ENCODE results near the gene BBS1.
"Not testable (repeated sequence)": the region's sequence is repeated elsewhere in the genome, so short reads cannot be mapped to it uniquely, and the experiment has no call there.

Gene BBS1

DNA sequence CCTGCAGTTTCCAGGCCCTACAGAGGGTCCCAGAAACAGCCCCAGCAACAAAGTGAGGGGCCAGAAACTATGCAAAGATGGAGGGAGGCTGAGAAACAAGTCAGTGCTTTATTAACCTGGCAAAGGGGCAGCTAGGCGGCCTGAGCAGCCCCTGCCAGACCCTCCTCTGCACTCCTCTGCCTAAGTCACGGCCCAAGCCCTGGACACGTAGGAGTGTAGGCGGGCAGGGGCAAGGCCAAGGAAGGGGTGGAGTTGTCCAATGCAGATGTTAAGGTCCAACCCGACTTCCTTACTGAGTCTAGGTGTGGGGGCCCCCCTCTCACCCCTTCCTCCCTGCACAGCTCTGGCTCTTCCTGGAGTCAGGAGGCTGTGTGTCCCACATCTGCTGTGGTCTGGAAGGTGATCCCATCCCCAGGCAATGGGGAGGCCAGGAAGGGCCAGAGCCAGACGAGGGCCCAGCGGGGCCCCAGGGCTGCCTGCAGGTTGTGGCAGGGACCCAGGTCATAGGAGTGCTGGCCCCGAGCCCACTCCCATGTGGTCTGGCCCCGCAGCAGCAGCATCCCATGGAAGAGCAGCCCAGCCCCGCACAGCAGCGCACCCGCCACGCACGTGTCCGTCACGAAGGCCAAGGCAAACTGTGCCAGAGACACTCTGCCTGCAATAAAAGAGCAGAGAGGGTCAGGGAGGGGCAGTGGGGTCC lies 28.9 kb downstream of the BBS1 start:
- WGBS (ENCODE audit: insufficient coverage): 91% methylated on average over 15 of the region's 16 CpGs
- DNase-seq: no peak
- ChIA-PET POLR2A (no interaction called here), CTCF (interaction anchor here (1.0 kb wide), 1 partner anchor 140 kb away, joined by 4 read pairs; no protein-coding TSS in a partner anchor)
- peaks cover 4 to 22% (median 18%) of the 10 kb centered on the region in 4 experiments for H3K4me1 ChIP-seq (ENCODE audit: control extremely low read depth in 1 of 4, control insufficient read depth in 4 of 4, insufficient read depth in 4 of 4, low read length in 3 of 4)
- H3K36me3 ChIP-seq (ENCODE audit: control insufficient read depth in 4 of 4, insufficient read depth in 4 of 4, low read length in 3 of 4): peaks cover 15 to 68% (median 40%) of the 10 kb centered on the region in 4 experiments
- H3K27ac ChIP-seq (ENCODE audit: insufficient read depth in 1 of 2, low read depth in 1 of 2, low read length in 2 of 2, poor library complexity in 1 of 2, severe bottlenecking in 2 of 2): no peak overlapping the region
- no peaks in the 10 kb centered on the region for H3K27me3 ChIP-seq (replicated peaks in 2 of 5; ENCODE audit: control insufficient read depth in 4 of 5, insufficient read depth in 5 of 5, low read length in 4 of 5)
- no peak overlapping the region for H3K4me3 ChIP-seq (ENCODE audit: control insufficient read depth in 1 of 7, extremely low read depth in 1 of 7, insufficient read depth in 4 of 7, low read depth in 2 of 7, low read length in 6 of 7)
- H3K9me3 ChIP-seq (ENCODE audit: control extremely low read depth in 1 of 5, control insufficient read depth in 4 of 5, insufficient read depth in 2 of 5, low read depth in 1 of 5, low read length in 4 of 5): no peaks in the 10 kb centered on the region

GRCh38 chr11:66539870-66540213 lies 29.4 kb downstream of the BBS1 start:
- H3K4me3 ChIP-seq (ENCODE audit: control insufficient read depth in 1 of 7, extremely low read depth in 1 of 7, insufficient read depth in 4 of 7, low read depth in 2 of 7, low read length in 6 of 7): no peak overlapping the region
- peaks cover 9 to 27% (median 23%) of the 10 kb centered on the region in 4 experiments for H3K4me1 ChIP-seq (ENCODE audit: control extremely low read depth in 1 of 4, control insufficient read depth in 4 of 4, insufficient read depth in 4 of 4, low read length in 3 of 4)
- no peaks in the 10 kb centered on the region for H3K27me3 ChIP-seq (replicated peaks in 2 of 5; ENCODE audit: control insufficient read depth in 4 of 5, insufficient read depth in 5 of 5, low read length in 4 of 5)
- no peaks in the 10 kb centered on the region for H3K9me3 ChIP-seq (ENCODE audit: control extremely low read depth in 1 of 5, control insufficient read depth in 4 of 5, insufficient read depth in 2 of 5, low read depth in 1 of 5, low read length in 4 of 5)
- no peak overlapping the region for H3K27ac ChIP-seq (ENCODE audit: insufficient read depth in 1 of 2, low read depth in 1 of 2, low read length in 2 of 2, poor library complexity in 1 of 2, severe bottlenecking in 2 of 2)
- no peak for DNase-seq
- CTCF ChIA-PET: no interaction called here
- peaks cover 15 to 65% (median 40%) of the 10 kb centered on the region in 4 experiments for H3K36me3 ChIP-seq (ENCODE audit: control insufficient read depth in 4 of 4, insufficient read depth in 4 of 4, low read length in 3 of 4)
- WGBS (ENCODE audit: insufficient coverage): 91% methylated on average over 10 of the region's 10 CpGs
- POLR2A ChIA-PET: no interaction called here

- DNase-seq; H3K9me3 ChIP-seq (ENCODE audit: control extremely low read depth in 1 of 5, control insufficient read depth in 4 of 5, insufficient read depth in 2 of 5, low read depth in 1 of 5, low read length in 4 of 5); H3K27me3 ChIP-seq (replicated peaks in 2 of 5; ENCODE audit: control insufficient read depth in 4 of 5, insufficient read depth in 5 of 5, low read length in 4 of 5); H3K4me3 ChIP-seq (ENCODE audit: control insufficient read depth in 1 of 7, extremely low read depth in 1 of 7, insufficient read depth in 4 of 7, low read depth in 2 of 7, low read length in 6 of 7); CTCF ChIA-PET; POLR2A ChIA-PET; H3K27ac ChIP-seq (ENCODE audit: insufficient read depth in 1 of 2, low read depth in 1 of 2, low read length in 2 of 2, poor library complexity in 1 of 2, severe bottlenecking in 2 of 2): not testable (repeated sequence)
- WGBS (ENCODE audit: insufficient coverage): 90% methylated on average over 8 of the region's 8 CpGs
- Histone ChIP-seq H3K36me3 (ENCODE audit: control insufficient read depth in 4 of 4, insufficient read depth in 4 of 4, low read length in 3 of 4) (peaks cover 13 to 60% (median 37%) of the 10 kb centered on the region in 4 experiments), H3K4me1 (ENCODE audit: control extremely low read depth in 1 of 4, control insufficient read depth in 4 of 4, insufficient read depth in 4 of 4, low read length in 3 of 4) (peaks cover 13 to 34% (median 28%) of the 10 kb centered on the region in 4 experiments)
These were observed 30.2 kb downstream of the BBS1 start for GRCh38 chr11:66540598-66540997.

DNA sequence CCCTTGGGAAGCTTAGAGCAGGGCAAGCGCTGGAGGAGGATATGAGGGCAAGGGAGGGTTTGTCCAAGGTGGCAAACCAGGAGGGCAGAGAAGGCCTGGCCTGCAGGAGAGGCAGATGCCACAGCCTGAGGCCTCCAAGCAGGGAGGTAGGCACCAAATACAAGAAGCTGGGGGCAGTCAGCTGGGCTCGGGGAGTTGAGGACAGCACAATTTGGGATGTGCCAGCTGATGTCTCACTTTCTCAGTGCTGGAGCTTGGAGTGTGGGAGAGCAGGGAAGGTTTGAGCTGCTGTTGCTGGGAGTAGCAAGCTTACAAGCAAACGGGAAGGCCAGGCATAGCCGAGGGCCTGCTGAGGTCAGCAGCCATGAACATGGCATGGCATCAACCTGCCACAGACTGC lies 31.5 kb downstream of the BBS1 start:
- peaks cover 0 to under 1% (median 0%) of the 10 kb centered on the region in 5 experiments for H3K27me3 ChIP-seq (replicated peaks in 2 of 5; ENCODE audit: control insufficient read depth in 4 of 5, insufficient read depth in 5 of 5, low read length in 4 of 5)
- 93% methylated on average over 4 of the region's 4 CpGs for WGBS (ENCODE audit: insufficient coverage)
- DNase-seq: no peak
- no peak overlapping the region for H3K4me3 ChIP-seq (ENCODE audit: control insufficient read depth in 1 of 7, extremely low read depth in 1 of 7, insufficient read depth in 4 of 7, low read depth in 2 of 7, low read length in 6 of 7)
- H3K4me1 ChIP-seq (ENCODE audit: control extremely low read depth in 1 of 4, control insufficient read depth in 4 of 4, insufficient read depth in 4 of 4, low read length in 3 of 4): peaks cover 13 to 40% (median 31%) of the 10 kb centered on the region in 4 experiments
- H3K27ac ChIP-seq (ENCODE audit: insufficient read depth in 1 of 2, low read depth in 1 of 2, low read length in 2 of 2, poor library complexity in 1 of 2, severe bottlenecking in 2 of 2): no peak overlapping the region
- no peaks in the 10 kb centered on the region for H3K9me3 ChIP-seq (ENCODE audit: control extremely low read depth in 1 of 5, control insufficient read depth in 4 of 5, insufficient read depth in 2 of 5, low read depth in 1 of 5, low read length in 4 of 5)
- ChIA-PET CTCF (interaction anchor here (0.7 to 3.1 kb wide), 4 partner anchors 13 to 138 kb away, joined by 3 to 8 read pairs (median 3); no protein-coding TSS in a partner anchor), POLR2A (no interaction called here)
- peaks cover 9 to 49% (median 31%) of the 10 kb centered on the region in 4 experiments for H3K36me3 ChIP-seq (ENCODE audit: control insufficient read depth in 4 of 4, insufficient read depth in 4 of 4, low read length in 3 of 4)

GRCh38 chr11:66542362-66542761 lies 31.9 kb downstream of the BBS1 start:
- POLR2A ChIA-PET: no interaction called here
- Histone ChIP-seq H3K36me3 (ENCODE audit: control insufficient read depth in 4 of 4, insufficient read depth in 4 of 4, low read length in 3 of 4) (peaks cover 9 to 44% (median 28%) of the 10 kb centered on the region in 4 experiments), H3K4me3 (ENCODE audit: control insufficient read depth in 1 of 7, extremely low read depth in 1 of 7, insufficient read depth in 4 of 7, low read depth in 2 of 7, low read length in 6 of 7) (no peak overlapping the region), H3K27me3 (replicated peaks in 2 of 5; ENCODE audit: control insufficient read depth in 4 of 5, insufficient read depth in 5 of 5, low read length in 4 of 5) (peaks cover 0 to 3% (median 0%) of the 10 kb centered on the region in 5 experiments), H3K9me3 (ENCODE audit: control extremely low read depth in 1 of 5, control insufficient read depth in 4 of 5, insufficient read depth in 2 of 5, low read depth in 1 of 5, low read length in 4 of 5) (no peaks in the 10 kb centered on the region), H3K4me1 (ENCODE audit: control extremely low read depth in 1 of 4, control insufficient read depth in 4 of 4, insufficient read depth in 4 of 4, low read length in 3 of 4) (peaks cover 13 to 40% (median 31%) of the 10 kb centered on the region in 4 experiments), H3K27ac (ENCODE audit: insufficient read depth in 1 of 2, low read depth in 1 of 2, low read length in 2 of 2, poor library complexity in 1 of 2, severe bottlenecking in 2 of 2) (peak overlapping the region in 1 of 2 experiments; percentile 62)
- CTCF ChIA-PET: interaction anchor here (0.7 to 3.1 kb wide), 6 partner anchors 9 to 138 kb away, joined by 3 to 8 read pairs (median 3); no protein-coding TSS in a partner anchor
- 86% methylated on average over 10 of the region's 10 CpGs for WGBS (ENCODE audit: insufficient coverage)
- no peak for DNase-seq

GRCh38 chr11:66543263-66544107 lies 33.0 kb downstream of the BBS1 start:
- H3K27ac ChIP-seq (ENCODE audit: insufficient read depth in 1 of 2, low read depth in 1 of 2, low read length in 2 of 2, poor library complexity in 1 of 2, severe bottlenecking in 2 of 2): peak overlapping the region; percentile 40 to 77
- H3K27me3 ChIP-seq (replicated peaks in 2 of 5; ENCODE audit: control insufficient read depth in 4 of 5, insufficient read depth in 5 of 5, low read length in 4 of 5): peaks cover 0 to 3% (median 0%) of the 10 kb centered on the region in 5 experiments
- POLR2A ChIA-PET: interaction anchor here (0.5 to 1.5 kb wide), 2 partner anchors 96 to 135 kb away, joined by 3 to 7 read pairs; partner anchors contain the start of gene RBM4B
- CTCF ChIA-PET: interaction anchor here (1.0 to 3.1 kb wide), 8 partner anchors 10 to 137 kb away, joined by 3 to 8 read pairs (median 4); partner anchors contain the start of gene RBM4B
- peaks cover 9 to 40% (median 27%) of the 10 kb centered on the region in 4 experiments for H3K36me3 ChIP-seq (ENCODE audit: control insufficient read depth in 4 of 4, insufficient read depth in 4 of 4, low read length in 3 of 4)
- H3K9me3 ChIP-seq (ENCODE audit: control extremely low read depth in 1 of 5, control insufficient read depth in 4 of 5, insufficient read depth in 2 of 5, low read depth in 1 of 5, low read length in 4 of 5): no peaks in the 10 kb centered on the region
- peak overlapping the region in 6 of 7 experiments; percentile 30 to 88 (median 58) for H3K4me3 ChIP-seq (ENCODE audit: control insufficient read depth in 1 of 7, extremely low read depth in 1 of 7, insufficient read depth in 4 of 7, low read depth in 2 of 7, low read length in 6 of 7)
- H3K4me1 ChIP-seq (ENCODE audit: control extremely low read depth in 1 of 4, control insufficient read depth in 4 of 4, insufficient read depth in 4 of 4, low read length in 3 of 4): peaks cover 13 to 40% (median 31%) of the 10 kb centered on the region in 4 experiments
- DNase-seq: peak; percentile 89 to 94 (median 92)
- 20% methylated on average over 26 of the region's 26 CpGs for WGBS (ENCODE audit: insufficient coverage)
